Activated CD4-positive, alpha-beta T cell treated with anti-CD3 and anti-CD28 coated beads for 48 hours (primary cell): ENCODE measurements around the gene SPATA13.
"Not testable (repeated sequence)": the region's sequence is repeated elsewhere in the genome, so short reads cannot be mapped to it uniquely, and the experiment has no call there.

Experiments
- DNase-seq: peaks from one replicate; pipeline ENCODE4 v3.0.0-alpha.2; 2020

Gene SPATA13

GRCh38 chr13:24202215-24202614 lies 41.7 kb downstream of the SPATA13 start:
- DNase-seq = no peak

GRCh38 chr13:24203273-24203672 lies 42.8 kb downstream of the SPATA13 start:
- no peak for DNase-seq

GRCh38 chr13:24203811-24204210 lies 43.3 kb downstream of the SPATA13 start:
- no peak for DNase-seq

- not testable (repeated sequence) for DNase-seq
Observed at GRCh38 chr13:24205076-24205475, 44.6 kb downstream of the SPATA13 start.

- no peak for DNase-seq
Observed at GRCh38 chr13:24207841-24208667, 47.5 kb downstream of the SPATA13 start.

- no peak for DNase-seq
Observed at GRCh38 chr13:24209138-24209537, 48.6 kb downstream of the SPATA13 start.

- no peak for DNase-seq
Observed at GRCh38 chr13:24212254-24212653, 51.7 kb downstream of the SPATA13 start.

GRCh38 chr13:24212674-24213073 lies 52.2 kb downstream of the SPATA13 start:
- DNase-seq = no peak

- no peak for DNase-seq
Observed at GRCh38 chr13:24213932-24214331, 53.4 kb downstream of the SPATA13 start.

- no peak for DNase-seq
Observed at GRCh38 chr13:24214528-24214927, 54.0 kb downstream of the SPATA13 start.

GRCh38 chr13:24215126-24215525 lies 54.6 kb downstream of the SPATA13 start:
- DNase-seq = no peak

GRCh38 chr13:24215732-24216131 lies 55.2 kb downstream of the SPATA13 start:
- no peak for DNase-seq

- no peak for DNase-seq
Observed at GRCh38 chr13:24216176-24216575, 55.7 kb downstream of the SPATA13 start.

GRCh38 chr13:24216779-24217178 lies 56.3 kb downstream of the SPATA13 start:
- not testable (repeated sequence) for DNase-seq

- DNase-seq = no peak
Observed at GRCh38 chr13:24217601-24218281, 57.2 kb downstream of the SPATA13 start.

GRCh38 chr13:24218338-24218737 lies 57.8 kb downstream of the SPATA13 start:
- DNase-seq = no peak

GRCh38 chr13:24218977-24219376 lies 58.5 kb downstream of the SPATA13 start:
- DNase-seq = no peak

- peak; percentile 63 for DNase-seq
Observed at GRCh38 chr13:24220086-24220703, 59.7 kb downstream of the SPATA13 start.

GRCh38 chr13:24221007-24221406 lies 60.5 kb downstream of the SPATA13 start:
- DNase-seq = no peak

GRCh38 chr13:24222756-24223155 lies 62.2 kb downstream of the SPATA13 start:
- DNase-seq = no peak

GRCh38 chr13:24223341-24224231 lies 63.1 kb downstream of the SPATA13 start:
- DNase-seq = no peak

GRCh38 chr13:24224232-24224680 lies 63.7 kb downstream of the SPATA13 start:
- no peak for DNase-seq

- no peak for DNase-seq
Observed at GRCh38 chr13:24225062-24225461, 64.5 kb downstream of the SPATA13 start.
